HepG2 (cell line): ENCODE measurements around the gene KCNB1. TPM values are rescaled to one million over a fixed set of nuclear protein-coding genes. Genes with fewer than 3 reads are reported as not detected.

Experiments used
- ELF4 ChIP-seq: sonication (generic); formaldehyde crosslinking; IDR thresholded peaks from 2 replicates; pipeline ENCODE4 v1.5.0; 2020; ENCODE audit warnings: missing genetic modification reagents, mild to moderate bottlenecking, moderate library complexity, borderline replicate concordance
- FOSL2 ChIP-seq: sonication (generic); formaldehyde crosslinking; IDR thresholded peaks from 2 replicates; pipeline ENCODE4 v1.4.0; 2020; ENCODE audit warnings: missing genetic modification reagents
- HHEX ChIP-seq: IDR thresholded peaks from 2 replicates; pipeline ENCODE4 v1.6.1; 2016; ENCODE audit warnings: control low read depth
- JDP2 ChIP-seq: sonication (generic); formaldehyde crosslinking; IDR thresholded peaks from 2 replicates; pipeline ENCODE4 v1.8.1; 2022; ENCODE audit warnings: missing genetic modification reagents, borderline replicate concordance
- LCORL ChIP-seq, 2 experiments: fragments of 450-650 bp in 1 of 2; sonication (generic) in 1 of 2; formaldehyde crosslinking in 1 of 2; IDR thresholded peaks; 2 replicates each; pipeline versions ENCODE4 v1.5.0 to v1.6.1; 2017 to 2020; ENCODE audit warnings: antibody characterized with exemption in 1 of 2, missing genetic modification reagents in 1 of 2
- MEIS2 ChIP-seq: sonication (generic); formaldehyde crosslinking; IDR thresholded peaks from 2 replicates; pipeline ENCODE4 v1.9.0; 2021; ENCODE audit warnings: mild to moderate bottlenecking, missing genetic modification reagents
- NPAS2 ChIP-seq: sonication (generic); formaldehyde crosslinking; IDR thresholded peaks from 2 replicates; pipeline ENCODE4 v1.8.0; 2022; ENCODE audit warnings: mild to moderate bottlenecking, missing genetic modification reagents, borderline replicate concordance
- NR2F2 ChIP-seq: IDR thresholded peaks from 2 replicates; pipeline ENCODE4 v1.6.1; 2012; ENCODE audit warnings: low read depth, inconsistent platforms, borderline replicate concordance
- RFX3 ChIP-seq: IDR thresholded peaks from 2 replicates; pipeline ENCODE4 v1.6.1; 2016; ENCODE audit warnings: missing biosample characterization, missing genetic modification reagents
- THYN1 ChIP-seq: sonication (generic); formaldehyde crosslinking; IDR thresholded peaks from 2 replicates; pipeline ENCODE4 v1.8.1; 2023; ENCODE audit warnings: low read depth, mild to moderate bottlenecking, moderate library complexity, missing genetic modification reagents, borderline replicate concordance
- ZIK1 ChIP-seq: sonication (generic); formaldehyde crosslinking; IDR thresholded peaks from 2 replicates; pipeline ENCODE4 v1.5.0; 2020; ENCODE audit warnings: mild to moderate bottlenecking, low read depth, missing genetic modification reagents, borderline replicate concordance
- ZMYM4 ChIP-seq: sonication (generic); formaldehyde crosslinking; IDR thresholded peaks from 2 replicates; pipeline ENCODE4 v1.8.1; 2023; ENCODE audit warnings: mild to moderate bottlenecking, missing genetic modification reagents
- ZNF260 ChIP-seq: sonication (generic); formaldehyde crosslinking; IDR thresholded peaks from 2 replicates; pipeline ENCODE4 v1.4.0; 2020; ENCODE audit warnings: missing genetic modification reagents, low read depth, mild to moderate bottlenecking, borderline replicate concordance
- ZNF44 ChIP-seq: sonication (generic); formaldehyde crosslinking; IDR thresholded peaks from 2 replicates; pipeline ENCODE4 v1.5.1; 2020; ENCODE audit warnings: mild to moderate bottlenecking, missing genetic modification reagents
- ZNF615 ChIP-seq: sonication (generic); formaldehyde crosslinking; IDR thresholded peaks from 2 replicates; pipeline ENCODE4 v1.5.0; 2020; ENCODE audit warnings: mild to moderate bottlenecking, missing genetic modification reagents, borderline replicate concordance
- polyA plus RNA-seq, 8 experiments: library from polyadenylated mRNA; depleted of rRNA in 3 of 8; stranded (reverse) in 7 of 8; unstranded in 1 of 8; fragments of >200 nt; fragmentation: Illumina TruSeq in 4 of 8; extraction: Trizol in 4 of 8; gene quantifications; 2 replicates each; pipeline versions ENCODE4 v1.2.1 to v1.2.3, GENCODE V29; 2011 to 2016; ENCODE audit warnings: low read depth in 4 of 8, missing spikeins in 1 of 8, mixed read lengths in 1 of 8; ENCODE audit not compliant: insufficient read depth in 1 of 8
- total RNA-seq, 5 experiments: library from RNA; depleted of rRNA; stranded (reverse); fragments of >200 nt; fragmentation: Illumina TruSeq; extraction: Trizol; gene quantifications; 2 replicates each; pipeline ENCODE4 v1.2.3, GENCODE V29; 2016; ENCODE audit warnings: low read depth in 1 of 5
- TF ChIP-seq, protein P1 (sequence below), 2 experiments: fragments of 450-650 bp in 1 of 2; sonication (generic) in 1 of 2; formaldehyde crosslinking; IDR thresholded peaks; 2 replicates each; pipeline versions ENCODE4 v1.5.0 to v1.8.0; 2020 to 2022; ENCODE audit warnings: mild to moderate bottlenecking in 1 of 2, missing genetic modification reagents in 1 of 2
- TF ChIP-seq, protein P2 (sequence below): sonication (generic); formaldehyde crosslinking; IDR thresholded peaks from 2 replicates; pipeline ENCODE4 v1.9.0; 2021; ENCODE audit warnings: missing genetic modification reagents, borderline replicate concordance
- TF ChIP-seq, protein P3 (sequence below): sonication (generic); formaldehyde crosslinking; conservative IDR thresholded peaks from 2 replicates; pipeline ENCODE4 v1.4.0; 2020; ENCODE audit warnings: mild to moderate bottlenecking, missing genetic modification reagents, moderate library complexity
- TF ChIP-seq, protein P4 (sequence below): sonication (generic); formaldehyde crosslinking; IDR thresholded peaks from 2 replicates; pipeline ENCODE4 v1.4.0; 2020; ENCODE audit warnings: mild to moderate bottlenecking, missing genetic modification reagents
- TF ChIP-seq, protein P5 (sequence below): sonication (generic); formaldehyde crosslinking; IDR thresholded peaks from 2 replicates; pipeline ENCODE4 v1.4.0; 2020; ENCODE audit warnings: missing genetic modification reagents, low read depth, mild to moderate bottlenecking, borderline replicate concordance

KCNB1 gene
- total and polyA plus RNA-seq, 2 of the 13 experiments (the other 11 are each of a cell fraction or from before 2014, with no cell fraction given) = 0.02 TPM; not detected in 1

DNA sequence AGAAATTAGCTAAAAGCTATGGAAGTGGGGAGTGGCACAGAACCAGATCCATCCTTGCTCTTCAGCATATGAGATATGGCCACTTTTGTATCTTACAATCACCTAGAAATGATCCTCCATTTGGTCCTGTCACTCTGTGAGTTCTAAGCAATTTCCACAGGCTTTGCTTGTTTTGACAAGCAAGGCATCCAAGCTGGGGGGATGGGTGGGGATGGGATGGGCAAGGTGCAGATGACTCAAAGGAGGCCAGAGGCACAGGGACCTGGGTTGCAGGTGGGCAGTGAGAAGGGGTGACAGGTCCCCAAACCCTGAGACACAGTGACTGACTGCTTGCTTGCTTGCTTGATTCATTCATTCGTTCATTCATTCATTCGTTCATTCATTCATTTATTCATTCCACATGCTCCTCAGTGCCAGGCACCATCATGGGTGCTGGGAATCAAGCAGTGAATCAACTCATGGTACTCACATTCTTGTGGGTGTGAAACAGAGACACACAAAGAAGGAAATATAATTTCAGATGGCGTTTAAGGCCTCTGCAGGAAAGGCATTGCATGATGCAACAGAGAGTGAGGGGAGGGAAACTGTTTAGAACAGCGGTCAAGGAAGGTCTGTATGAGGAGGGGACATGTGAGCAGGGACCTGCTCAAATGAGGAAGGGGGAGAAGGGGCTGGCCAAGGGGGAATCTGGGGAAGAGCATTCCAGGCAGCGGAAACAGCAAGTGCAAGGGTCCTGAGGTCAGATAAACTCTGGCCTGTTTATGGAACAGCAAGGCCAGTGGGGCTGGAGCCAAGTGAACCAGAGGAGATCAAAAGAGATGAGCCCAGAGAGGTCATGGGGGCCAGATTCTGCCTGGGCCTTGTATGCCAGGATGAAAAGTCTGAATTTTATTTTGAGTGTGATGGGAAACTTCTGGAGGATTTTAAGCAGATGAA, 3.4 kb downstream of the KCNB1 start (continued):
- TF ChIP-seq, protein P1, sequence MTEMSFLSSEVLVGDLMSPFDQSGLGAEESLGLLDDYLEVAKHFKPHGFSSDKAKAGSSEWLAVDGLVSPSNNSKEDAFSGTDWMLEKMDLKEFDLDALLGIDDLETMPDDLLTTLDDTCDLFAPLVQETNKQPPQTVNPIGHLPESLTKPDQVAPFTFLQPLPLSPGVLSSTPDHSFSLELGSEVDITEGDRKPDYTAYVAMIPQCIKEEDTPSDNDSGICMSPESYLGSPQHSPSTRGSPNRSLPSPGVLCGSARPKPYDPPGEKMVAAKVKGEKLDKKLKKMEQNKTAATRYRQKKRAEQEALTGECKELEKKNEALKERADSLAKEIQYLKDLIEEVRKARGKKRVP (CRISPR knock-in tag; IDR thresholded peaks at IDR 0.05) = peak in 1 of 2 experiments; percentile 74; a peak in 2 of 4 replicates
- TF ChIP-seq HHEX = 0 out of 2 replicates have a peak, but pooled peaks have one; percentile 18
- peak; percentile 9; the same call in 1 of the 2 replicates for TF ChIP-seq NR2F2
- no peak for TF ChIP-seq MEIS2 (CRISPR knock-in tag)
- TF ChIP-seq, protein P2, sequence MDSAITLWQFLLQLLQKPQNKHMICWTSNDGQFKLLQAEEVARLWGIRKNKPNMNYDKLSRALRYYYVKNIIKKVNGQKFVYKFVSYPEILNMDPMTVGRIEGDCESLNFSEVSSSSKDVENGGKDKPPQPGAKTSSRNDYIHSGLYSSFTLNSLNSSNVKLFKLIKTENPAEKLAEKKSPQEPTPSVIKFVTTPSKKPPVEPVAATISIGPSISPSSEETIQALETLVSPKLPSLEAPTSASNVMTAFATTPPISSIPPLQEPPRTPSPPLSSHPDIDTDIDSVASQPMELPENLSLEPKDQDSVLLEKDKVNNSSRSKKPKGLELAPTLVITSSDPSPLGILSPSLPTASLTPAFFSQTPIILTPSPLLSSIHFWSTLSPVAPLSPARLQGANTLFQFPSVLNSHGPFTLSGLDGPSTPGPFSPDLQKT (CRISPR knock-in tag) = no peak
- TF ChIP-seq, protein P3, sequence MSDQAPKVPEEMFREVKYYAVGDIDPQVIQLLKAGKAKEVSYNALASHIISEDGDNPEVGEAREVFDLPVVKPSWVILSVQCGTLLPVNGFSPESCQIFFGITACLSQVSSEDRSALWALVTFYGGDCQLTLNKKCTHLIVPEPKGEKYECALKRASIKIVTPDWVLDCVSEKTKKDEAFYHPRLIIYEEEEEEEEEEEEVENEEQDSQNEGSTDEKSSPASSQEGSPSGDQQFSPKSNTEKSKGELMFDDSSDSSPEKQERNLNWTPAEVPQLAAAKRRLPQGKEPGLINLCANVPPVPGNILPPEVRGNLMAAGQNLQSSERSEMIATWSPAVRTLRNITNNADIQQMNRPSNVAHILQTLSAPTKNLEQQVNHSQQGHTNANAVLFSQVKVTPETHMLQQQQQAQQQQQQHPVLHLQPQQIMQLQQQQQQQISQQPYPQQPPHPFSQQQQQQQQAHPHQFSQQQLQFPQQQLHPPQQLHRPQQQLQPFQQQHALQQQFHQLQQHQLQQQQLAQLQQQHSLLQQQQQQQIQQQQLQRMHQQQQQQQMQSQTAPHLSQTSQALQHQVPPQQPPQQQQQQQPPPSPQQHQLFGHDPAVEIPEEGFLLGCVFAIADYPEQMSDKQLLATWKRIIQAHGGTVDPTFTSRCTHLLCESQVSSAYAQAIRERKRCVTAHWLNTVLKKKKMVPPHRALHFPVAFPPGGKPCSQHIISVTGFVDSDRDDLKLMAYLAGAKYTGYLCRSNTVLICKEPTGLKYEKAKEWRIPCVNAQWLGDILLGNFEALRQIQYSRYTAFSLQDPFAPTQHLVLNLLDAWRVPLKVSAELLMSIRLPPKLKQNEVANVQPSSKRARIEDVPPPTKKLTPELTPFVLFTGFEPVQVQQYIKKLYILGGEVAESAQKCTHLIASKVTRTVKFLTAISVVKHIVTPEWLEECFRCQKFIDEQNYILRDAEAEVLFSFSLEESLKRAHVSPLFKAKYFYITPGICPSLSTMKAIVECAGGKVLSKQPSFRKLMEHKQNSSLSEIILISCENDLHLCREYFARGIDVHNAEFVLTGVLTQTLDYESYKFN (CRISPR knock-in tag) = peak; percentile 23; the same call in 1 of the 2 replicates
- TF ChIP-seq NPAS2 (CRISPR knock-in tag) = no peak
- TF ChIP-seq JDP2 (CRISPR knock-in tag) = no peak
- 0 out of 2 replicates have a peak, but pooled peaks have one; percentile 41 for TF ChIP-seq ZNF615
- TF ChIP-seq LCORL (IDR thresholded peaks at IDR 0.05) = no peak
- 0 out of 2 replicates have a peak, but pooled peaks have one; percentile 34 for TF ChIP-seq LCORL (CRISPR knock-in tag; IDR thresholded peaks at IDR 0.05)
- no peak for TF ChIP-seq ZMYM4 (CRISPR knock-in tag)
- no peak for TF ChIP-seq ZIK1 (CRISPR knock-in tag)
- TF ChIP-seq ZNF260 (CRISPR knock-in tag) = no peak
- no peak for TF ChIP-seq ZNF44 (CRISPR knock-in tag)
- no peak for TF ChIP-seq THYN1
- no peak for TF ChIP-seq ELF4
- TF ChIP-seq, protein P4, sequence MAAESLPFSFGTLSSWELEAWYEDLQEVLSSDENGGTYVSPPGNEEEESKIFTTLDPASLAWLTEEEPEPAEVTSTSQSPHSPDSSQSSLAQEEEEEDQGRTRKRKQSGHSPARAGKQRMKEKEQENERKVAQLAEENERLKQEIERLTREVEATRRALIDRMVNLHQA (CRISPR knock-in tag) = no peak
- 0 out of 2 replicates have a peak, but pooled peaks have one; percentile 11 for TF ChIP-seq FOSL2 (CRISPR knock-in tag)
- TF ChIP-seq, protein P5, sequence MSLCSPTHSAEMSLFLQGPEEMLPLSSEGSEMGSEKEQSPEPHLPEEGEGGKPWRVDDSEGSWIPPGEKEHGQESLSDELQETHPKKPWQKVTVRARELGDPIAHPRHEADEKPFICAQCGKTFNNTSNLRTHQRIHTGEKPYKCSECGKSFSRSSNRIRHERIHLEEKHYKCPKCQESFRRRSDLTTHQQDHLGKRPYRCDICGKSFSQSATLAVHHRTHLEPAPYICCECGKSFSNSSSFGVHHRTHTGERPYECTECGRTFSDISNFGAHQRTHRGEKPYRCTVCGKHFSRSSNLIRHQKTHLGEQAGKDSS = 0 out of 2 replicates have a peak, but pooled peaks have one; percentile 39
- TF ChIP-seq RFX3 (CRISPR knock-in tag) = no peak
